HG03196 (cell line): ENCODE data around the gene ASPG.

Experiments
- ATAC-seq: cut with Tn5 transposase; IDR thresholded peaks from one replicate; pipeline ENCODE4 v1.9.1; 2021; ENCODE audit not compliant: unreplicated experiment

Gene ASPG

DNA sequence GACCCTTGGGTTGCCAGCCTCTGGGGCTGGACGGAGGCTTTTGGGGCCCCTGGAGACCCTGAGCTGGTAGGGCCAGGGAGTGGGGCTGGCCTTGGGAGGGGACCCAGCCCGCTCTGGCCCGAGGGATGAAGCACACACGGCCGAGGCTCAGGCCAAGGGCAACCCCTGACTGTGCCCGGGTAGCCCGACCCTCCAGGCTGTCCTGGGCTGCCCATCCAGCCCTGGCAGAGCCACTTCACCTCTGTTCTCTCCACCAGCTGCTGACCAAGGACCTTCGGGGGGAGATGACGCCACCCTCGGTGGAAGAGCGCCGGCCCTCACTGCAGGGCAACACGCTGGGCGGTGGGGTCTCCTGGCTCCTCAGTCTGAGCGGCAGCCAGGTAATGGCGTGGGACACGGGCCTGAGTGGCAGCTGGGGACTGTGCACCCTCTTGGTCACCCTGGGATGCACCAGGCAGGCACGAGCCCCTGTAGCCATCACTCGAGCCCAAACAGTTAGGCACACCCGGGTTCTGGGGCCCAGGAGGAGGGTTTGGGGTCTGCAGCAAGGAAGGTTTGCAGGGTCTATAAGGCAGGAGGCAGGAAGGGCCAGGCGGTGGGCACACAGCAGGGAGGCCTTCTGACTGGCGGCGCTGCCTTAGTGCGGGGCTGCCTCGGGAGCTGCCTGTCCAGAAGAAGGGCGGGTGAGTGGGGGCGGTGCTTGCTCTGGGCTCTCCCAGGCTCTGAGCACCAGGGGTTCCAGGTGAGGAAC is 19.7 kb downstream of the ASPG start:
- no peak for ATAC-seq

GRCh38 chr14:104105822-104106470 is 20.4 kb downstream of the ASPG start:
- ATAC-seq, result no peak

- no peak for ATAC-seq
Measured at GRCh38 chr14:104106471-104106991, 21.0 kb downstream of the ASPG start.

DNA sequence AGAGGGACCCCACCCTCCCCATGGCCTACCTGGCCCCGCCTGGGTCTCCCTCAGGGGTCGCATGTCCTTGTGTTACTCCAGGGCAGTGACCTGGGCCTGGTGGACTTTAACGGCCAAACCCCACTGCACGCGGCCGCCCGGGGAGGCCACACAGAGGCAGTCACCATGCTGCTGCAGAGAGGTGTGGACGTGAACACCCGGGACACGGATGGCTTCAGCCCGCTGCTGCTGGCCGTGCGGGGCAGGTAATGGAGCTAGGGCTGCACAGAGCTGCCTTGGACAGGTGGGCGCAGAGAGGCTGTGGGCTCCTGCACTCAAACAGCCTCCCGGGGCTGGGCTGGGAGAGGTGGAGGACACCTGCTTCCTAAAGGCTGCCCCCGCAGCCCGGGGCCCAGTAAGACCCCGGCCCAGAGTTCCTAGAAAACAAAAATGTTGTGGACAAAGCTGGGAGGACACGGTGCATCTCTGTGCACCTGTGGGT is 21.6 kb downstream of the ASPG start:
- ATAC-seq, result no peak

DNA sequence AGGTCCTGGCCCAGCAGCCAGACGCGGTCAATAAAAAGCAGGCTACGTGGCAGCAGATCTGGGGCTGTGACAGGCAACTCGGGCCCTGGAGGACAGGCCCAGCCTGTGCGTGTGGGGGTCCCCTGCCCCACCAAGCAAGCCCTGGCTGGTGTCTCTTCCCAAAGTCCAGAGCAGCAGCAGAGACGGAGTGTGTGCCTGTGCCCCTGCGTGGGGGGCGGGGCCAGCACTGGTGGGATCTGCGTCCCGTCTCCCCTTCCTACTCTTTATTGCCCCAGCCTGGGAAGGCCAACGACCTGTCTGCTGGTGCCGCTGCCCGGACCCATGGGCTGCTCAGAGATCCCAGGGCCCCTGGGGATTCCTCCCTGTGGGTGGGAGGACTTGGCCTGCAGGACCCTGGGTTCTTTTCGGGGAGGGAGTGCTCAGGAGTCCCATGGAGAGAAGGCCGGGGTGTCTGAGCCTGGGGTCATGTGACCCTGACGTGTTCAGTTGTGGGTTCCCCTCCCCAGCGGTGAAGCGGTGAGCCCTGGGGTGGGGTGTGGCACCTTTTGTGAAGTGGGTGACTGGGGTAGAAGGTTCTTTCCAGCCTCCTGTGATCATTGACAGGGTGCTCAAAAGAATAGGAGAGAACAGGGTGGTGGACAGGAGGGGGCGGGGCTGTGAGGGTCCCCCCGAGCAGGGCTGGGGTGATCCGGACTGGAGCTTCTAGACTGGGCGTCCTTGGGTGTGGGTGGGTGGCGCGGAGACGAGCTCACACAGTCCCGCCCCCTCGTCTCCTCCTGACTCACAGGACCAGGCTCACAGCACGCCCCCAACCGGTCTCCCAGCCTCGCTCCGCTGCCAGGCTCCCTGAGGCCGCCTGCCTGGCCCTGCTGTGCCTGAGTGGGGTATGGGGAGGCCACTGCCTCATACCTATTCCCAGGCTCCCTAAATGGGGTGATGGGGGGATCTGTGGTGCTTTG is 22.4 kb downstream of the ASPG start:
- ATAC-seq, result no peak

- no peak for ATAC-seq
Measured at GRCh38 chr14:104108570-104109541, 23.4 kb downstream of the ASPG start.

GRCh38 chr14:104109731-104110361 is 24.3 kb downstream of the ASPG start:
- ATAC-seq, result no peak

DNA sequence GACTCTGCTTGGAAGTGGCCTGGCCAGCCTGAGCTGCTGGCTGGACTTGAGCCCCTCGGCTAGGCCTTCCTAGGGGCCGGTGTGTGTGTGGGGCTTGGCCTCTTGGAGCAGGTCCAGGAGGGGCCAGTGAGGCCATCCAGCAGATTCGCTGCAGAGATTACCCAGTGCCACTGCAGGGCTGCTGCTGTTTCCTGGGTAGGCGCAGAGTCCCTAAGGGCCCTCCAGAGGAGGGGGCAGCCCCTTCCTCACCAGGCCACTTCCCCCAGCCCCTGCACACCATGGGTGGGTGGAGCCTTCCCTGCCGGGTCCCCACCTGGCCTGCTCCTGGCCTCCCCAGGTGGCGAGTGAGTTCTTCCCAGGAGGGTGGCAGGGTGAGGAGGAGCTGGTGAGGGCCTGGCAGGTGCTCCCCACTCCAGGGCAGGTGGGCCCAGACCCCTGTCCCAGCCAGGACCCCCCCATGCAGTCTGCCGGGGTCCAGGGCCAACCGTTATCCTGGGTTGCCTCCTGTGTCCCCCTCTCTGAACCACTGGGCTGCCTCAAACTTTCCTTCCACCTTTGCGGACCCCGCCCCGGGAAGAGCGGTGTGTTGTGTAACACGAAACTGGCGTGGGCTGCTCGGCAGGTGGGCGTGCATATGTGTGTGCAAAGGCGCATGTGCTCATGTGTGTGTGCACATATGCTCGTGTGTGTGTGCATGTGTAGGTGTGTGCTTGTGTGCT is 25.1 kb downstream of the ASPG start:
- ATAC-seq, result no peak

DNA sequence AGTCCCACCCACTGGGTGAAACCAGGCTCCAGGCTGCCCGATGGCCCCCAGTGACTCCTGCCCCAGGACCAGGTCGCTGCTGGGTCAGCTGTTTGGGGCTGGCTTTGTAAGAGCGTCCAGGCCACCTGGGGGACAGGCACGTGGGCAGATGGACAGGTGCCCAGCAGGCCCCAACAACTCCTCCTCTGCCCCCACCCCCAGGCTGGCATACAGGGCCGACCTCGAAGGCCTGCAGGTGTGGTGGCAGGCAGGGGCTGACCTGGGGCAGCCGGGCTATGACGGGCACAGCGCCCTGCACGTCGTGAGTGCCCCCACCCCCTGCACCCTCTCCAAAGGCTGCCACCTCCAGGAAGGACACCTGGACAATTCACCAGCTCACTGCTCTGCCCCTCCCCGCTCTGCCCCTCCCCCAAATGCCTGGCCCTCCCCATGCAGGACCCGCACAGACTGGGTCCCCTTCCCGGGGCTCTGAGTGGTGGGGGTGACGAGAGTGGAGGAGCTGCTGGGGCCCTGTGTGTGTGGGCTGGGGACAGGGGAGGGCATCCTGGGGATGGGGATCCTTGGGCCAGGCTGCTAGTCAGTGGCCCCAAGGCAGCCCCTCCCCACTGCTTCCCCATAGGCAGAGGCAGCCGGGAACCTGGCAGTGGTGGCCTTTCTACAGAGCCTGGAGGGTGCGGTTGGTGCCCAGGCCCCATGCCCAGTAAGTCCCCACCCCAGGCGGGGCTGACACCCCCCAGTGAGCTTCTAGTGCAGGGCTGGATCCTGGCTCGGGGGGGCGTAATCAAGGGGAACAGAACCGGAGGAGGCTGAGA is 26.0 kb downstream of the ASPG start:
- no peak for ATAC-seq

GRCh38 chr14:104112113-104112505 is 26.6 kb downstream of the ASPG start:
- no peak for ATAC-seq

DNA sequence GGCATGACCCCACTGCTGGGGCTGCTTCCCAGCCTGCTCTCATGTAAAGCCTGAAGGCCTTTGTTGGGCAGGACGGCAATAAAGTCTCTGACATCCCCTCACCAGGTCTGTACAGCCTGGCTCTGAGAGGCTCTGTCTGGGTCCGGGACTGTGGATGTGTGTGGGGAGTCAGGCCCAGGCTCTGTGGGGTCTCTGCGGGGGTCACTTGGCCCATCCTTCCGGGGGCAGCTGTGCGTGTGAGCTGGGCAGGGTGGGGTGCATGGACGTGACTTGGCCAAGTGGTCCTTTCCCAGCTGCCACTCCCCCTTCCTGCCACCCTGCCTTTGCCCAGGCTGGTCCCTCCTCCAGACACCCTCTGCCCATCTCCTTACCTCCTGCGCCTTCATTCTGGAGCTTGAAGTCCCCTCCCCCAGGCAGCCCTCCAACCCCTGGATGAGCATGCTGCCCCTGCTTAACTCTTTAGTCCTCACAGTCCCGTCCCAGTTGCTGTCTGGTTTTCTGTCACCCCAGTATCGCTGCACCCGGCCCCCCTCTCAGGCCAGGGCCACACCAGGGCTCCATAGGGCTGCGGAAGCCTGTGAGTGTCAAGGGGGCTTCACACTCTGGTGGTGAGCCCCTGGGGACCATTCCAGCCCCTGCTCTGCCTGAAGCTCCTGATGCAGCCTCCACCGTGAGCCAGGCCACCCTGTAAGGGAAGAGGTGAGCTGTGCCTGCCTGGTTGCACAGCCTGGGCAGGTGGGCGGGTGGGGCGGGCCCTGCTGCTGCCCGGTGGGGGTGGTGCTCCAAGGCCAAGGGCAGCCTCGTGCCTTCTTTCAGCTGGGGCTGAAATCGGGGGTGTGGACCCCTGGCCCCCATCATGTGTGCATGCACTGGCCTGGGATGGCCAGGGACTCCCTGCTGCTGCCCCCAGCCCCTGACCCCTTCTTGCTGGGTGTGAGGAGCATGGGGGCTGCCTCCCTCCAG is 27.4 kb downstream of the ASPG start:
- ATAC-seq, result no peak

DNA sequence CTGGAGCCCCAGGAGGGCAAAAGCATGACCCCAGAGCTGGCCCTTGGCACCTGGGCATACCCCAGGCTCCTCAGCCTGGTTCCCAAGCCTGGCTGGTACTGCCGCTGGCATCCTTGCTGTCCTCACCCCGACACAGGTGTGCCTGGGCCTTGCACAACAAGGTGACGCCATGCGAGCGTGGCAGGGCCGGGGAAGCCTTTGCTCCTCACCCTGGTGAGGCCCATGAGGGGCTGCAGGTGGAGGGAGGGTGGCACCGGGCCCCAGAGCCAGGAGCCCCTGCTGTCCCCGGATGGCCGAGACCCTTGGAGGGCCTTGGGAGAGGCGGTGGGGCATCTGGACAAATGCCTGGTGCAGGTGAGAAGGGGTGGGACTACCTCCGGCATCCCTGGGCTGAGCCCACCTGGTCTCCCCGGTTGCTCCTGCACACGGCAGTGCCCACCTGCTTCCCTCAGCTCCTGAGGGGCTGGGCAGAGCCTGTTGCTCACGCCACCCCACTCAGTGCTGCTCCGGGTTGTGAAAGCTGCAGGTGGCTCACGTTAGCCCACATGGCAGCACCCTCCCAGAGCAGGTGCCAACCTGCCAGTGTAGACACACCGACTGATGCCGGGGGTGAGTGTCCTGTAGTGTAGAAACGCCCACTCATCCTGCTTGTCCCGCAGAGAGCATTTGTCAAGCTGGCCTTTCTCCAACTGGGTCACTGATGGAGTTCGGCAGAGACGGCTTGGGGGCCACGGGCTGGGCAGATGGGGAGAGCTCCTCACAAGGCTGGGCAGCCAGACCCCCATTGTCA is 28.3 kb downstream of the ASPG start:
- no peak for ATAC-seq

DNA sequence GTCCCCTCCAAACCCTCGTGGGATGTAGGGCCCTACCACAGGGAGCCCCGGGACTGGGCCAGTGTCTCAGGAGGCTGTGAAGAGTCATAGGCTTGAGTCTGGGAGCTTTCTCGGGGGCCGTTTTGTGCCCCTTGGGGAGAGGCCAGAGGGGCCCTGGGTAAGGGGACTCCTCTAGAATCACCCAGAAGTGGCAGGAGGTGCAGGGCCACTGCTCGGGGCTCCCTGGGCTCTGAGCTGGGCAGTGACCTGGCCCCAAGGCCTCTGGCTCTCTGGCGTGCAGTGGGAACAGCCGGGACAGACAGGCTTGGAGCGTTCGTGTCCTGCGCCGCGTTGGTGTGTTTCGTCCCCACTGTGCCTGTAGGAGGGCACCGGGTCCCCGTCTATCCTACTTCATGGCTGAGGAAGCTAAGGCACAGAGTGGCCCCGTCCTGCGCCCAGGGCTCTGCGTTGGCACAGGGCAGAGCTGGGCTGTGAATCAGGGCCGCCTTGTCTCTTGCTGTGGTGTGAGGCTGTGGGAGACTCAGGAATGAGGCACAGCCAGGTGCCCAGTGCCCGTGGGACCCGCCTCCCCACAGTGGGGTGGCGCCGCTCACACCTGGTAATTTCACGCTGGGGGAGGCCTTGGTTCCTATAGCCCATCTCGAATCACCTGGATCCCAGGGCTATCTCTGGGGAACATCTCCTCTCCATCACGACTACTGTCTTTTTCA is 29.1 kb downstream of the ASPG start:
- no peak for ATAC-seq

DNA sequence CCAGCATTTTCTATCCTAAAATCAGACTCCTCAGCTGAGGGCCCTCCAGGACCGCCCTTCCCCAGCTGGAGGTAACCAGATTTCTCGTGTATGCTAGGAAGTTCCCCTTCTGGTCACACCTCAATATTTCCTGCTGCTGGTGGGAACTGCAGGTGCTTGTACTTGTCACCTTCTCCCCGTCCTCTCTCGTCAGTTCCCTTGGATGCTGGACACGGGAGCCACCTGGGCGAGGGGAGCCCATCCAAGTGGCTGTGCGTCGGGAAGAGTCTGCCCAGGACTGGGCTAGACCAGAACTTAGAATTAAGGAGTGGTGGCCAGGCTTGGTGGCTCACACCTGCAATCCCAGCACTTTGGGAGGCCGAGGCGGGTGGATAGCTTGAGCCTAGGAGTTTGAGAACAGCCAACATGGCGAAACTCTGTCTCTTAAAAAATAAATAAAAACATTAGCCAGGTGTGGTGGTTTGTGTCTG is 29.7 kb downstream of the ASPG start:
- ATAC-seq, result no peak

- ATAC-seq, result no peak
Measured at GRCh38 chr14:104115691-104116287, 30.3 kb downstream of the ASPG start.
